ENCODE measurements around the gene PLCH1. TPM values are rescaled to one million over a fixed set of nuclear protein-coding genes. Genes with fewer than 3 reads are reported as not detected.

Gene PLCH1
- total RNA-seq, 1 experiment from 2014 or later, result 8.9 TPM

DNA sequence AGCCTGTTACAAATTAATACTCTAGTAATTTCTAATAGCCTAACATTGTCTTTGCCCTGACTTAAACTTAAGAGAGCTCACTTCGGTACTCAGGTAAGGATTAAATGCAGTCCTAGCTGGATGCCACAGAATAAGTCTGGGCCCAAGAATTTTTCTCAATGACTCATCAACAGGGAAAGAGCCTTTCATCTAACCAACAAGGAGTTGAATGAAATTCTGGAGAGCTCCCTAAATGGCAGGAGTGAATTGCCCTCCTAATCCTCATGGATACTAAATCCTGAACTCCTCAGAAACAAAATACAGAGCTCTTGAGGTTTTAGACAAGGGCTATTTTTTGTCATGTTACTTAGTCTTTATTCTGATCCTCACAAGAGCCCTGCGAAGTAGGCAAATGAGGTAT is 159.5 kb downstream of the PLCH1 start (continued):
- TF ChIP-seq, protein P1, sequence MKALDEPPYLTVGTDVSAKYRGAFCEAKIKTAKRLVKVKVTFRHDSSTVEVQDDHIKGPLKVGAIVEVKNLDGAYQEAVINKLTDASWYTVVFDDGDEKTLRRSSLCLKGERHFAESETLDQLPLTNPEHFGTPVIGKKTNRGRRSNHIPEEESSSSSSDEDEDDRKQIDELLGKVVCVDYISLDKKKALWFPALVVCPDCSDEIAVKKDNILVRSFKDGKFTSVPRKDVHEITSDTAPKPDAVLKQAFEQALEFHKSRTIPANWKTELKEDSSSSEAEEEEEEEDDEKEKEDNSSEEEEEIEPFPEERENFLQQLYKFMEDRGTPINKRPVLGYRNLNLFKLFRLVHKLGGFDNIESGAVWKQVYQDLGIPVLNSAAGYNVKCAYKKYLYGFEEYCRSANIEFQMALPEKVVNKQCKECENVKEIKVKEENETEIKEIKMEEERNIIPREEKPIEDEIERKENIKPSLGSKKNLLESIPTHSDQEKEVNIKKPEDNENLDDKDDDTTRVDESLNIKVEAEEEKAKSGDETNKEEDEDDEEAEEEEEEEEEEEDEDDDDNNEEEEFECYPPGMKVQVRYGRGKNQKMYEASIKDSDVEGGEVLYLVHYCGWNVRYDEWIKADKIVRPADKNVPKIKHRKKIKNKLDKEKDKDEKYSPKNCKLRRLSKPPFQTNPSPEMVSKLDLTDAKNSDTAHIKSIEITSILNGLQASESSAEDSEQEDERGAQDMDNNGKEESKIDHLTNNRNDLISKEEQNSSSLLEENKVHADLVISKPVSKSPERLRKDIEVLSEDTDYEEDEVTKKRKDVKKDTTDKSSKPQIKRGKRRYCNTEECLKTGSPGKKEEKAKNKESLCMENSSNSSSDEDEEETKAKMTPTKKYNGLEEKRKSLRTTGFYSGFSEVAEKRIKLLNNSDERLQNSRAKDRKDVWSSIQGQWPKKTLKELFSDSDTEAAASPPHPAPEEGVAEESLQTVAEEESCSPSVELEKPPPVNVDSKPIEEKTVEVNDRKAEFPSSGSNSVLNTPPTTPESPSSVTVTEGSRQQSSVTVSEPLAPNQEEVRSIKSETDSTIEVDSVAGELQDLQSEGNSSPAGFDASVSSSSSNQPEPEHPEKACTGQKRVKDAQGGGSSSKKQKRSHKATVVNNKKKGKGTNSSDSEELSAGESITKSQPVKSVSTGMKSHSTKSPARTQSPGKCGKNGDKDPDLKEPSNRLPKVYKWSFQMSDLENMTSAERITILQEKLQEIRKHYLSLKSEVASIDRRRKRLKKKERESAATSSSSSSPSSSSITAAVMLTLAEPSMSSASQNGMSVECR (CRISPR knock-in tag; IDR thresholded peaks at IDR 0.05; ENCODE audit: borderline replicate concordance), result no peak
- TF ChIP-seq STAT6 (CRISPR knock-in tag; conservative IDR thresholded peaks at IDR 0.05; ENCODE audit: low read depth) (no peak), OVOL2 (CRISPR knock-in tag; IDR thresholded peaks at IDR 0.05; ENCODE audit: borderline replicate concordance) (no peak), KAT7 (CRISPR knock-in tag; IDR thresholded peaks at IDR 0.05; ENCODE audit: borderline replicate concordance) (no peak)

- POLR2A ChIA-PET, result interaction anchor here (0.7 kb wide), 2 partner anchors 81 to 977 kb away, joined by 3 to 6 read pairs; no protein-coding TSS in a partner anchor
- Mint-ChIP-seq H3K36me3 (no peaks in the 10 kb centered on the region), H3K4me1 (peaks cover 16% of the 10 kb centered on the region), H3K27me3 (ENCODE audit: low read depth) (no peaks in the 10 kb centered on the region), H3K9me3 (no peaks in the 10 kb centered on the region), H3K27ac (no peak overlapping the region), H3K4me3 (no peak overlapping the region)
- no peak for ATAC-seq
- DNase-seq (ENCODE audit: low spot score), result no peak
- CTCF ChIA-PET, result no interaction called here
- TF ChIP-seq, protein P2, sequence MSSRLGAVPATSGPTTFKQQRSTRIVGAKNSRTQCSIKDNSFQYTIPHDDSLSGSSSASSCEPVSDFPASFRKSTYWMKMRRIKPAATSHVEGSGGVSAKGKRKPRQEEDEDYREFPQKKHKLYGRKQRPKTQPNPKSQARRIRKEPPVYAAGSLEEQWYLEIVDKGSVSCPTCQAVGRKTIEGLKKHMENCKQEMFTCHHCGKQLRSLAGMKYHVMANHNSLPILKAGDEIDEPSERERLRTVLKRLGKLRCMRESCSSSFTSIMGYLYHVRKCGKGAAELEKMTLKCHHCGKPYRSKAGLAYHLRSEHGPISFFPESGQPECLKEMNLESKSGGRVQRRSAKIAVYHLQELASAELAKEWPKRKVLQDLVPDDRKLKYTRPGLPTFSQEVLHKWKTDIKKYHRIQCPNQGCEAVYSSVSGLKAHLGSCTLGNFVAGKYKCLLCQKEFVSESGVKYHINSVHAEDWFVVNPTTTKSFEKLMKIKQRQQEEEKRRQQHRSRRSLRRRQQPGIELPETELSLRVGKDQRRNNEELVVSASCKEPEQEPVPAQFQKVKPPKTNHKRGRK (CRISPR knock-in tag; IDR thresholded peaks at IDR 0.05; ENCODE audit: borderline replicate concordance), result no peak
- no peak for TF ChIP-seq MLX (CRISPR knock-in tag; IDR thresholded peaks at IDR 0.05)
- TF ChIP-seq PREB (CRISPR knock-in tag; IDR thresholded peaks at IDR 0.05; ENCODE audit: borderline replicate concordance), result no peak
- TF ChIP-seq, protein P3, sequence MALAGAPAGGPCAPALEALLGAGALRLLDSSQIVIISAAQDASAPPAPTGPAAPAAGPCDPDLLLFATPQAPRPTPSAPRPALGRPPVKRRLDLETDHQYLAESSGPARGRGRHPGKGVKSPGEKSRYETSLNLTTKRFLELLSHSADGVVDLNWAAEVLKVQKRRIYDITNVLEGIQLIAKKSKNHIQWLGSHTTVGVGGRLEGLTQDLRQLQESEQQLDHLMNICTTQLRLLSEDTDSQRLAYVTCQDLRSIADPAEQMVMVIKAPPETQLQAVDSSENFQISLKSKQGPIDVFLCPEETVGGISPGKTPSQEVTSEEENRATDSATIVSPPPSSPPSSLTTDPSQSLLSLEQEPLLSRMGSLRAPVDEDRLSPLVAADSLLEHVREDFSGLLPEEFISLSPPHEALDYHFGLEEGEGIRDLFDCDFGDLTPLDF (CRISPR knock-in tag; IDR thresholded peaks at IDR 0.05), result no peak
- TF ChIP-seq, protein P4, sequence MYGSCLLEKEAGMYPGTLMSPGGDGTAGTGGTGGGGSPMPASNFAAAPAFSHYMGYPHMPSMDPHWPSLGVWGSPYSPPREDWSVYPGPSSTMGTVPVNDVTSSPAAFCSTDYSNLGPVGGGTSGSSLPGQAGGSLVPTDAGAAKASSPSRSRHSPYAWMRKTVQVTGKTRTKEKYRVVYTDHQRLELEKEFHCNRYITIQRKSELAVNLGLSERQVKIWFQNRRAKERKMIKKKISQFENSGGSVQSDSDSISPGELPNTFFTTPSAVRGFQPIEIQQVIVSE (CRISPR knock-in tag; IDR thresholded peaks at IDR 0.05; ENCODE audit: borderline replicate concordance), result no peak
- no peak for TF ChIP-seq ZNF317 (CRISPR knock-in tag; IDR thresholded peaks at IDR 0.05; ENCODE audit: borderline replicate concordance, low read depth)
- no peak for TF ChIP-seq ZNF281 (CRISPR knock-in tag; IDR thresholded peaks at IDR 0.05)
- no peak for TF ChIP-seq NFYB (CRISPR knock-in tag; conservative IDR thresholded peaks at IDR 0.05; ENCODE audit: low read depth)
- TF ChIP-seq, protein P5, sequence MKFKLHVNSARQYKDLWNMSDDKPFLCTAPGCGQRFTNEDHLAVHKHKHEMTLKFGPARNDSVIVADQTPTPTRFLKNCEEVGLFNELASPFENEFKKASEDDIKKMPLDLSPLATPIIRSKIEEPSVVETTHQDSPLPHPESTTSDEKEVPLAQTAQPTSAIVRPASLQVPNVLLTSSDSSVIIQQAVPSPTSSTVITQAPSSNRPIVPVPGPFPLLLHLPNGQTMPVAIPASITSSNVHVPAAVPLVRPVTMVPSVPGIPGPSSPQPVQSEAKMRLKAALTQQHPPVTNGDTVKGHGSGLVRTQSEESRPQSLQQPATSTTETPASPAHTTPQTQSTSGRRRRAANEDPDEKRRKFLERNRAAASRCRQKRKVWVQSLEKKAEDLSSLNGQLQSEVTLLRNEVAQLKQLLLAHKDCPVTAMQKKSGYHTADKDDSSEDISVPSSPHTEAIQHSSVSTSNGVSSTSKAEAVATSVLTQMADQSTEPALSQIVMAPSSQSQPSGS (CRISPR knock-in tag; IDR thresholded peaks at IDR 0.05; ENCODE audit: borderline replicate concordance, low read depth), result no peak
- no peak for TF ChIP-seq STAT6 (CRISPR knock-in tag; conservative IDR thresholded peaks at IDR 0.05; ENCODE audit: low read depth)
- TF ChIP-seq PRRX2 (CRISPR knock-in tag; IDR thresholded peaks at IDR 0.05), result no peak
Measured at GRCh38 chr3:155581579-155581978, 163.3 kb downstream of the PLCH1 start.
